Liver (tissue), 9 donors: Measurements from ENCODE around the gene COL26A1. TPM values are rescaled to one million over a fixed set of nuclear protein-coding genes. Genes with fewer than 3 reads are reported as not detected.
"Not testable (repeated sequence)": the region's sequence is repeated elsewhere in the genome, so short reads cannot be mapped to it uniquely, and the experiment has no call there.

Experiments
- DNase-seq: peaks from one replicate; pipeline ENCODE4 v3.0.0-alpha.2; 2017; ENCODE audit warnings: low spot score
- H3K27ac ChIP-seq, 2 donors: one replicate each; pipeline ENCODE4 v1.7.0; 2013; ENCODE audit warnings: inconsistent platforms in 2 of 2, low read length in 2 of 2, control low read depth in 1 of 2, low read depth in 1 of 2, mild to moderate bottlenecking in 1 of 2
- H3K27me3 ChIP-seq, 4 donors: one replicate each; pipeline versions ENCODE4 v1.6.1 to v1.7.0; 2013; ENCODE audit warnings: low read length in 3 of 4, inconsistent platforms in 1 of 4, mild to moderate bottlenecking in 1 of 4, moderate library complexity in 1 of 4; ENCODE audit not compliant: control insufficient read depth in 4 of 4, insufficient read depth in 4 of 4
- H3K36me3 ChIP-seq, 4 donors: one replicate each; pipeline versions ENCODE4 v1.6.1 to v1.7.0; 2013; ENCODE audit warnings: low read length in 3 of 4, mild to moderate bottlenecking in 3 of 4, low read depth in 1 of 4, moderate library complexity in 1 of 4; ENCODE audit not compliant: control insufficient read depth in 4 of 4, insufficient read depth in 3 of 4
- H3K4me1 ChIP-seq, 4 donors: one replicate each; pipeline versions ENCODE4 v1.6.1 to v1.7.0; 2013; ENCODE audit warnings: low read length in 3 of 4, mild to moderate bottlenecking in 3 of 4, moderate library complexity in 1 of 4; ENCODE audit not compliant: control insufficient read depth in 4 of 4, insufficient read depth in 4 of 4
- H3K4me3 ChIP-seq, 3 donors: one replicate each; pipeline versions ENCODE4 v1.6.1 to v1.7.0; 2013; ENCODE audit warnings: low read length in 3 of 3, control low read depth in 1 of 3, low read depth in 1 of 3, mild to moderate bottlenecking in 1 of 3
- H3K9ac ChIP-seq, 2 donors: one replicate each; pipeline ENCODE4 v1.7.0; 2013; ENCODE audit warnings: low read length in 2 of 2, mild to moderate bottlenecking in 2 of 2, moderate library complexity in 2 of 2, control low read depth in 1 of 2, low read depth in 1 of 2
- H3K9me3 ChIP-seq, 4 donors: one replicate each; pipeline versions ENCODE4 v1.6.1 to v1.7.0; 2013; ENCODE audit warnings: low read length in 3 of 4; ENCODE audit not compliant: control insufficient read depth in 4 of 4
- EGR1 ChIP-seq, 2 donors: IDR thresholded peaks; 2 replicates each; pipeline ENCODE4 v1.6.1; 2016 to 2018; ENCODE audit warnings: antibody characterized with exemption in 2 of 2, low read depth in 2 of 2
- FOXA1 ChIP-seq: IDR thresholded peaks from 2 replicates; pipeline ENCODE4 v1.6.1; 2016; ENCODE audit warnings: antibody characterized with exemption
- JUND ChIP-seq, 2 donors: IDR thresholded peaks; 2 replicates each; pipeline ENCODE4 v1.6.1; 2016; ENCODE audit warnings: antibody characterized with exemption in 2 of 2
- MAX ChIP-seq: IDR thresholded peaks from 2 replicates; pipeline ENCODE4 v1.6.1; 2016; ENCODE audit warnings: antibody characterized with exemption
- NR2F2 ChIP-seq: IDR thresholded peaks from 2 replicates; pipeline ENCODE4 v1.6.1; 2016; ENCODE audit warnings: antibody characterized with exemption
- TAF1 ChIP-seq: conservative IDR thresholded peaks from 2 replicates; pipeline ENCODE4 v1.6.1; 2016; ENCODE audit warnings: antibody characterized with exemption, mild to moderate bottlenecking
- WGBS: extraction: QIAGEN DNeasy Blood & Tissue Kit; methylation state at CpG from one replicate; pipeline ENCODE4 v1.1.7; 2013; 5-methylcytosine and 5-hydroxymethylcytosine counted together
- polyA plus RNA-seq, 2 donors: library from polyadenylated mRNA; stranded (reverse) in 1 of 2; unstranded in 1 of 2; fragments of 200-250 nt in 1 of 2; fragments of >200 nt in 1 of 2; fragmentation: Nextera tagmentation in 1 of 2; extraction: Ambion mirVana in 1 of 2; gene quantifications; one replicate each; pipeline versions ENCODE4 v1.2.1 to v1.2.3, GENCODE V29; 2013 to 2015
- total RNA-seq, 2 donors: library from RNA; depleted of rRNA; stranded (reverse); fragments of >200 nt; gene quantifications; one replicate each; pipeline ENCODE4 v1.2.3, GENCODE V29; 2014
- donor health status: healthy.
- donor health status: healthy.
- donor health status: healthy.
- donor health status: healthy.
- donor health status: healthy.

The COL26A1 gene
- total and polyA plus RNA-seq, 4 donors = 0.76 to 1.8 (median 0.96) TPM

- no peak for DNase-seq
- Histone ChIP-seq H3K27ac (no peak overlapping the region), H3K4me1 (no peaks in the 10 kb centered on the region), H3K4me3 (no peak overlapping the region), H3K36me3 (no peaks in the 10 kb centered on the region), H3K27me3 (no peaks in the 10 kb centered on the region), H3K9me3 (no peaks in the 10 kb centered on the region), H3K9ac (no peak overlapping the region)
- TF ChIP-seq JUND (IDR thresholded peaks at IDR 0.05) = no peak
- WGBS = 59% methylated on average over 7 of the region's 7 CpGs
Measured at GRCh38 chr7:101560856-101561255, 198.2 kb downstream of the COL26A1 start.

GRCh38 chr7:101561293-101561692, 198.6 kb downstream of the COL26A1 start:
- not testable (repeated sequence) for H3K4me3 ChIP-seq, H3K36me3 ChIP-seq, H3K9ac ChIP-seq, H3K27me3 ChIP-seq, H3K27ac ChIP-seq, DNase-seq, H3K4me1 ChIP-seq, H3K9me3 ChIP-seq
- WGBS = 71% methylated on average over 3 of the region's 3 CpGs

GRCh38 chr7:101562531-101563197, 200.0 kb downstream of the COL26A1 start:
- WGBS = 76% methylated on average over 15 of the region's 15 CpGs
- H3K36me3 ChIP-seq = no peaks in the 10 kb centered on the region
- DNase-seq = no peak
- H3K4me1 ChIP-seq = no peaks in the 10 kb centered on the region
- TF ChIP-seq JUND (IDR thresholded peaks at IDR 0.05) = no peak
- no peak overlapping the region for H3K9ac ChIP-seq
- H3K4me3 ChIP-seq = no peak overlapping the region
- no peak overlapping the region for H3K27ac ChIP-seq
- no peaks in the 10 kb centered on the region for H3K27me3 ChIP-seq
- H3K9me3 ChIP-seq = no peaks in the 10 kb centered on the region

GRCh38 chr7:101563198-101563901, 200.7 kb downstream of the COL26A1 start:
- Histone ChIP-seq H3K27ac (no peak overlapping the region), H3K9me3 (no peaks in the 10 kb centered on the region), H3K27me3 (no peaks in the 10 kb centered on the region), H3K4me3 (no peak overlapping the region), H3K36me3 (no peaks in the 10 kb centered on the region), H3K4me1 (no peaks in the 10 kb centered on the region), H3K9ac (no peak overlapping the region)
- 73% methylated on average over 15 of the region's 15 CpGs for WGBS
- DNase-seq = no peak
- TF ChIP-seq EGR1 (IDR thresholded peaks at IDR 0.05; ENCODE audit: low read depth in 2 of 2) (no peak), TAF1 (no peak), MAX (no peak), JUND (IDR thresholded peaks at IDR 0.05) (no peak)

GRCh38 chr7:101563943-101564777, 201.5 kb downstream of the COL26A1 start:
- TF ChIP-seq NR2F2 (no peak), FOXA1 (no peak)
- H3K4me1 ChIP-seq = no peaks in the 10 kb centered on the region
- 77% methylated on average over 23 of the region's 23 CpGs for WGBS
- H3K9me3 ChIP-seq = no peaks in the 10 kb centered on the region
- H3K9ac ChIP-seq = no peak overlapping the region
- H3K4me3 ChIP-seq = no peak overlapping the region
- H3K27me3 ChIP-seq = no peaks in the 10 kb centered on the region
- H3K36me3 ChIP-seq = no peaks in the 10 kb centered on the region
- DNase-seq = no peak
- no peak overlapping the region for H3K27ac ChIP-seq
